Measurements from ENCODE around the gene POTEI.
"Not testable (repeated sequence)": the region's sequence is repeated elsewhere in the genome, so short reads cannot be mapped to it uniquely, and the experiment has no call there.

DNA sequence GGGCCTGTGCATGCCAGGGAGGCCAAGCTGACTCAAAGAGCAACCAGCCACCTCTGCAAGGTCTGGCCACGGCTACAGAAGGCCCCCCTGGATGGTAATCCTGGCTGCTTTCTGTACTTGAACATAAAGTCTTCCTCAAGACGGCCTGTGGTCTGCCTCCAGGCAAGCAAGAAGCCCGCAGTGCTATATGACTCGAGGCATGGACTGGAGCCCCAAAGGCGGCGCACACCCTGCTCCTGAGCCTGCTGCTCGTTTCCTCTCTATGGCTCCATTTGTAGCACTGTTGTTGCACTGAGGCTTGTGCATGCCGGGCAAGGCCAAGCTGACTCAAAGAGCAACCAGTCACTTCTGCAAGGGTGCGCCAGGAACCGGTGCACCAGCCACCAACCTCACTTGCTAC, 57.3 kb downstream of the POTEI start:
- TF ChIP-seq, protein P1, sequence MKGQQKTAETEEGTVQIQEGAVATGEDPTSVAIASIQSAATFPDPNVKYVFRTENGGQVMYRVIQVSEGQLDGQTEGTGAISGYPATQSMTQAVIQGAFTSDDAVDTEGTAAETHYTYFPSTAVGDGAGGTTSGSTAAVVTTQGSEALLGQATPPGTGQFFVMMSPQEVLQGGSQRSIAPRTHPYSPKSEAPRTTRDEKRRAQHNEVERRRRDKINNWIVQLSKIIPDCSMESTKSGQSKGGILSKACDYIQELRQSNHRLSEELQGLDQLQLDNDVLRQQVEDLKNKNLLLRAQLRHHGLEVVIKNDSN (IDR thresholded peaks at IDR 0.05; ENCODE audit: borderline replicate concordance, low read depth) = not testable (repeated sequence)
- TF ChIP-seq, protein P2, sequence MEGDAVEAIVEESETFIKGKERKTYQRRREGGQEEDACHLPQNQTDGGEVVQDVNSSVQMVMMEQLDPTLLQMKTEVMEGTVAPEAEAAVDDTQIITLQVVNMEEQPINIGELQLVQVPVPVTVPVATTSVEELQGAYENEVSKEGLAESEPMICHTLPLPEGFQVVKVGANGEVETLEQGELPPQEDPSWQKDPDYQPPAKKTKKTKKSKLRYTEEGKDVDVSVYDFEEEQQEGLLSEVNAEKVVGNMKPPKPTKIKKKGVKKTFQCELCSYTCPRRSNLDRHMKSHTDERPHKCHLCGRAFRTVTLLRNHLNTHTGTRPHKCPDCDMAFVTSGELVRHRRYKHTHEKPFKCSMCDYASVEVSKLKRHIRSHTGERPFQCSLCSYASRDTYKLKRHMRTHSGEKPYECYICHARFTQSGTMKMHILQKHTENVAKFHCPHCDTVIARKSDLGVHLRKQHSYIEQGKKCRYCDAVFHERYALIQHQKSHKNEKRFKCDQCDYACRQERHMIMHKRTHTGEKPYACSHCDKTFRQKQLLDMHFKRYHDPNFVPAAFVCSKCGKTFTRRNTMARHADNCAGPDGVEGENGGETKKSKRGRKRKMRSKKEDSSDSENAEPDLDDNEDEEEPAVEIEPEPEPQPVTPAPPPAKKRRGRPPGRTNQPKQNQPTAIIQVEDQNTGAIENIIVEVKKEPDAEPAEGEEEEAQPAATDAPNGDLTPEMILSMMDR (IDR thresholded peaks at IDR 0.05) = not testable (repeated sequence)
- not testable (repeated sequence) for TF ChIP-seq POLR2AphosphoS5 (IDR thresholded peaks at IDR 0.05; ENCODE audit: low read depth, low read length); GATA2 (CRISPR knock-in tag; IDR thresholded peaks at IDR 0.05)

All from SK-N-SH (cell line).